GM18951 (cell line): ENCODE measurements around the gene NIT2.

ENCODE experiments used
- POLR2A ChIP-seq: IDR thresholded peaks from 4 replicates; pipeline ENCODE4 v1.6.1; 2011; ENCODE audit warnings: mild to moderate bottlenecking; ENCODE audit not compliant: insufficient read length, insufficient read depth; ENCODE audit errors: extremely low read depth
- in situ Hi-C: fragments of 300-500 bp; cut with MboI; formaldehyde crosslinking; loops from one replicate; pipeline ENCODE4 v1.12.0; 2022; ENCODE audit warnings: low sequenced_read_pairs, mixed read lengths, inconsistent platforms; ENCODE audit not compliant: unreplicated experiment

NIT2 gene

GRCh38 chr3:100354850-100355249 lies 20.3 kb downstream of the NIT2 start:
- in situ Hi-C loops, result no loop called here
- TF ChIP-seq POLR2A, result no peak

- TF ChIP-seq POLR2A, result no peak
- in situ Hi-C loops, result no loop called here
Observed at GRCh38 chr3:100358413-100358812, 23.9 kb downstream of the NIT2 start.

- no peak for TF ChIP-seq POLR2A
- in situ Hi-C loops, result no loop called here
Observed at GRCh38 chr3:100359035-100359434, 24.5 kb downstream of the NIT2 start.

GRCh38 chr3:100360757-100361496 lies 26.4 kb downstream of the NIT2 start:
- in situ Hi-C loops, result no loop called here
- no peak for TF ChIP-seq POLR2A

- no peak for TF ChIP-seq POLR2A
- in situ Hi-C loops, result no loop called here
Observed at GRCh38 chr3:100361897-100362296, 27.3 kb downstream of the NIT2 start.

- TF ChIP-seq POLR2A, result no peak
- in situ Hi-C loops, result no loop called here
Observed at GRCh38 chr3:100364421-100364820, 29.9 kb downstream of the NIT2 start.

- in situ Hi-C loops, result no loop called here
- TF ChIP-seq POLR2A, result no peak
Observed at GRCh38 chr3:100366424-100366823, 31.9 kb downstream of the NIT2 start.

- in situ Hi-C loops, result no loop called here
- TF ChIP-seq POLR2A, result no peak
Observed at GRCh38 chr3:100368441-100368840, 33.9 kb downstream of the NIT2 start.

GRCh38 chr3:100370756-100371155 lies 36.2 kb downstream of the NIT2 start:
- TF ChIP-seq POLR2A, result no peak
- in situ Hi-C loops, result no loop called here

- in situ Hi-C loops, result no loop called here
Observed at GRCh38 chr3:100374521-100374920, 40.0 kb downstream of the NIT2 start.

GRCh38 chr3:100376301-100376700 lies 41.7 kb downstream of the NIT2 start:
- in situ Hi-C loops, result no loop called here
- TF ChIP-seq POLR2A, result no peak

More at GRCh38 chr3:100374521-100374920, 40.0 kb downstream of the NIT2 start:
- TF ChIP-seq POLR2A, result no peak

GRCh38 chr3:100384733-100385525 lies 50.4 kb downstream of the NIT2 start:
- in situ Hi-C loops, result no loop called here
- TF ChIP-seq POLR2A, result no peak

- TF ChIP-seq POLR2A, result no peak
Observed at GRCh38 chr3:100386437-100387074, 52.0 kb downstream of the NIT2 start.

GRCh38 chr3:100389025-100389424 lies 54.5 kb downstream of the NIT2 start:
- no peak for TF ChIP-seq POLR2A
- in situ Hi-C loops, result no loop called here

More at GRCh38 chr3:100386437-100387074, 52.0 kb downstream of the NIT2 start:
- in situ Hi-C loops, result no loop called here
